ENCODE data around the gene PPIL6.

DNA sequence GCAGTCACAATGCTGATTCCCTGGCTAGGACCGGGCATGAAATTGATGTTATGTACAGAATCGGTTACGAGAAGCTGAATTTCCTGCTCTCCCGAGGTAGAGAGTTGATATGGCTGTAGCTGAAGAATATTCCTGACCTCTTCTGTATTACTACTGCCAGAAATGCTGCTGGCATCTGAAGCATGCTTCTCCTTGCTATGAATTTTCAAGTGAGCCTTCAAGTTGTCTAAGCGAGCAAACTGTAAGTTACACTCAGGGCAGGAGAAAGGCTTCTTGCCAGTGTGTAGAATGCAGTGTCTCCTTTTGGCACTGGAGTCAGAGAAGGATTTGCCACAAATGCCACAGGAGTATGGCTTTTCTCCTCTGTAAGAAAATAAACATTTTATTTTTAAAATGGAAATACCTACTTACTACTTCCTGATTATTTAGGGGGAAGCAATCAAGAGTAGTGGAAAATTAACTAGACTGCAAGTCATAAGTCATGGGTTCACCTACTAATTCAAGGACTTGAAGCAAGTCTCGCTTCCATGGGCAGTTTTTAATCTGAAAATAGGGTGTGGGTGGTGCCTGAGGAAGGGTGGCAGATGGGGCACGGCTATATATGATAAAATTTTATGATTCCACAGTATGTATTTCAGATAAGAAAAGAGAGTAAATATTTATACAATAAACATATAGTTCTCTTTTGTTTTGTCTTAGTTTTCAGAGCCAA is 25.9 kb upstream of the PPIL6 start:
- TF ChIP-seq CSDC2 (CRISPR knock-in tag; IDR thresholded peaks at IDR 0.05) = no peak
- TF ChIP-seq ZNF565 (CRISPR knock-in tag; conservative IDR thresholded peaks at IDR 0.05; ENCODE audit: low read depth) = no peak
- TF ChIP-seq OSR1 (CRISPR knock-in tag; IDR thresholded peaks at IDR 0.05) = no peak
- TF ChIP-seq ZFP3 (CRISPR knock-in tag; IDR thresholded peaks at IDR 0.05) = no peak
- no peak for TF ChIP-seq RARB (CRISPR knock-in tag; IDR thresholded peaks at IDR 0.05)
- no peak for TF ChIP-seq TOX (CRISPR knock-in tag; IDR thresholded peaks at IDR 0.05; ENCODE audit: borderline replicate concordance)
